ENCODE data around the gene PSAP. TPM values are rescaled to one million over a fixed set of nuclear protein-coding genes. Genes with fewer than 3 reads are reported as not detected.
A peak's percentile ranks its signal among the peaks of the same experiment; 100 is the strongest.

Gene PSAP
- total RNA-seq, 4 donors from 2014 or later: 757 to 1,009 (median 906) TPM

DNA sequence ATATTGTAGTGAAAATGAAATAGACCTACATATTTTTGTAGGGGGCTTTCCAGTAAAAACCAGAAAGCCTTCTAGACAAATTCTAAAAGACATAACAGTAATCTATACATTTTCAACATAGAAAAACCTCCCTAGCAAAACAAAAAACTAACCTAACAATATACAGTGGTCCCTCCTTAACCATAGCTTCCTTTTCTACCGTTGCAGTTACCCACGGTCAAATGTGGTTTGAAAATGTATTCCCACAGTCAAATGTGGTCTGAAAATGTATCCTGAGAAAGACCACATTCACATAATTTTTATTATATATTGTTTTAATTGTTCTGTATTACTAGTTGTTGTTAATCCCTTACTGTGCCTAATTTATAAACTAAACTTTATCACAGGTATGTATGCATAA lies 6.4 kb downstream of the PSAP start:
- no peaks in the 10 kb centered on the region for H3K27me3 ChIP-seq
- DNase-seq (ENCODE audit: low spot score in 2 of 2): no peak
- H3K27ac ChIP-seq: peak overlapping the region in 1 of 4 donors; percentile 42
- no peak overlapping the region for H3K4me3 ChIP-seq
- WGBS, 2 donors: 76 to 77% methylated on average over 2 of the region's 2 CpGs
- no peaks in the 10 kb centered on the region for H3K9me3 ChIP-seq
- no peaks in the 10 kb centered on the region for H3K36me3 ChIP-seq
- TF ChIP-seq, protein P1, sequence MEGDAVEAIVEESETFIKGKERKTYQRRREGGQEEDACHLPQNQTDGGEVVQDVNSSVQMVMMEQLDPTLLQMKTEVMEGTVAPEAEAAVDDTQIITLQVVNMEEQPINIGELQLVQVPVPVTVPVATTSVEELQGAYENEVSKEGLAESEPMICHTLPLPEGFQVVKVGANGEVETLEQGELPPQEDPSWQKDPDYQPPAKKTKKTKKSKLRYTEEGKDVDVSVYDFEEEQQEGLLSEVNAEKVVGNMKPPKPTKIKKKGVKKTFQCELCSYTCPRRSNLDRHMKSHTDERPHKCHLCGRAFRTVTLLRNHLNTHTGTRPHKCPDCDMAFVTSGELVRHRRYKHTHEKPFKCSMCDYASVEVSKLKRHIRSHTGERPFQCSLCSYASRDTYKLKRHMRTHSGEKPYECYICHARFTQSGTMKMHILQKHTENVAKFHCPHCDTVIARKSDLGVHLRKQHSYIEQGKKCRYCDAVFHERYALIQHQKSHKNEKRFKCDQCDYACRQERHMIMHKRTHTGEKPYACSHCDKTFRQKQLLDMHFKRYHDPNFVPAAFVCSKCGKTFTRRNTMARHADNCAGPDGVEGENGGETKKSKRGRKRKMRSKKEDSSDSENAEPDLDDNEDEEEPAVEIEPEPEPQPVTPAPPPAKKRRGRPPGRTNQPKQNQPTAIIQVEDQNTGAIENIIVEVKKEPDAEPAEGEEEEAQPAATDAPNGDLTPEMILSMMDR (IDR thresholded peaks at IDR 0.05): no peak
- peaks cover 0 to 93% (median 37%) of the 10 kb centered on the region in 4 donors for H3K4me1 ChIP-seq

DNA sequence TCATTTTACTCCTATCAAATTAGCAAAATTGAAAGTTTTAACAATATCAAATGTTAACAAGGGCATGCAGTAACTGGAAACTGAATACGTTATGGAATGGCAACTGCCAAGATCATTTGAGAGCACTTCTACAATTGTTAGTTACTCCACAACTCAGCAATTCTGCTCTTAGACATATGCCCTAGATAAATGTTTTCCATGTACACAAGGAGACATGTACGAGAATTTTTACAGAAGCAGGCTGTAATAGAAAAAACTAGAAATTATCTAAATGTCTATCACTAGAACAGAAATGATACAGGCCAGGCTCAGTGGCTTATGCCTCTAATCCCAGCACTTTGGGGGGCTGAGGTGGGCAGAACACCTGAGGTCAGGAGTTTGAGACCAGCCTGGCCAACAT lies 7.0 kb downstream of the PSAP start:
- peaks cover 0 to 93% (median 37%) of the 10 kb centered on the region in 4 donors for H3K4me1 ChIP-seq
- TF ChIP-seq POLR2A (IDR thresholded peaks at IDR 0.05) (no peak), EP300 (IDR thresholded peaks at IDR 0.05) (no peak)
- TF ChIP-seq, protein P1 (IDR thresholded peaks at IDR 0.05): no peak
- peak overlapping the region in 1 of 4 donors; percentile 20 for H3K27ac ChIP-seq
- DNase-seq (ENCODE audit: low spot score in 2 of 2): no peak
- WGBS, 2 donors: 44 to 50% methylated on average over 2 of the region's 2 CpGs
- H3K4me3 ChIP-seq: no peak overlapping the region
- no peaks in the 10 kb centered on the region for H3K36me3 ChIP-seq
- no peaks in the 10 kb centered on the region for H3K9me3 ChIP-seq
- no peaks in the 10 kb centered on the region for H3K27me3 ChIP-seq

DNA sequence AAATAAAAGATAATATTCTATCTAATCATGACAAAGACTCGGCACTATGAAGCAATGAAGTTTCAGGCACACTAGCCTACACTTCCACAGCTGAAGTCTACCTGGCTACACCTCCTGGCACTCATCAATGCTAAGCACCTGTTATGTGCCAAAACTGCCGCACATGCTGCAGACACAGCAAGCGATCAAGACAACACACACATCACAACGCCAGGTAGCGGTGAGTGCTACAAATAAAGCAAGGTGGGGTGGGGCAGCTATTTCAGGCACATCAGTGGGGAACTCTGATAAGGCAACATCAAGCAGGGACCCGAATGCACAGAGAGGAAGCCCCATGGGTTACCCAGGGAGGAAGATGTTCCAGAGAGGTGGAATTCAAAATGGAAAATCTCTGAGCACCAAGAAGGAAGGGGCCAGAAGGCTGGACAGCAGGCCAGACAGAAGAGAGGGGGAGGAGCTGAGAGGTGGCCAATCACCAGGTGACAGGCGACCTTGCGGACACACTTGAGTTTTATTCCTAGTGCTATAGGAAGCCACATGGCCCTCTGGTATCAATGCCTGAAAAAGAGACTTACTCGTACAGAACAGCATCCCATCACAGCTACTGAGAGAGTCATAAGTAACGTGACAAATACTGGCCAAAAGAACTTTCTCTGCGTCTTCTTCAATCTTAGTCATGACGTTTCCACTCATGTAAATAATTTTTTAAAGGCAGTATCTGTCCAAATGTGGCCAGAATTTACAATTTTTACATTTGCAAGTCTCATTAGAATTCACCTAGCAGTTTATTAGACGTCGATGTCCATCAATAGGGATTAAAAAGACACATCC lies 8.0 kb downstream of the PSAP start:
- H3K4me1 ChIP-seq: peaks cover 0 to 93% (median 41%) of the 10 kb centered on the region in 4 donors
- H3K27me3 ChIP-seq: no peaks in the 10 kb centered on the region
- WGBS, 2 donors: 80% methylated on average over 14 of the region's 14 CpGs
- H3K27ac ChIP-seq: no peak overlapping the region
- H3K9me3 ChIP-seq: no peaks in the 10 kb centered on the region
- H3K4me3 ChIP-seq: no peak overlapping the region
- no peak for DNase-seq (ENCODE audit: low spot score in 2 of 2)
- TF ChIP-seq, protein P1 (IDR thresholded peaks at IDR 0.05): no peak
- TF ChIP-seq POLR2A (IDR thresholded peaks at IDR 0.05): no peak
- no peak for TF ChIP-seq EP300 (IDR thresholded peaks at IDR 0.05)
- no peaks in the 10 kb centered on the region for H3K36me3 ChIP-seq

DNA sequence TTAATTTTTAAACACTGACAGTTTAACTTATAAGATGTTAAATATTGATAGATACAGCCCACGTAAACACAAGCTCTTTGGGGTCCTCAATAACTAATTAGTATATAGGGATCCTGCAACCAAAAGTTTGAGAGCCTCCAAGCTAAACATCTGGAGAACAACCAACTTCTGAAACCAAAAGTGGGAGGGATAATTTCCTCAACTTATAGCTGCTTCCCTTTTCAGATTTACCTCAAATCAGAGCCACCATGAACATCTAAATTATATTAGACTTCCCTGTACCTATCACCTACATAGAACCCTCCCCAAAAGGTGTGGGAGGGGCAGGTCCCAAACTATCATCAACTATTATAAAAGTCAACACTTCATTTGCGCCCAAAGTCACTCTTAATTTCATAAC lies 8.6 kb downstream of the PSAP start:
- 46 to 64% methylated on average over 2 of the region's 2 CpGs for WGBS, 2 donors
- H3K27me3 ChIP-seq: no peaks in the 10 kb centered on the region
- no peak overlapping the region for H3K4me3 ChIP-seq
- no peak for DNase-seq (ENCODE audit: low spot score in 2 of 2)
- no peaks in the 10 kb centered on the region for H3K9me3 ChIP-seq
- TF ChIP-seq, protein P1 (IDR thresholded peaks at IDR 0.05): no peak
- TF ChIP-seq POLR2A (IDR thresholded peaks at IDR 0.05) (no peak), EP300 (IDR thresholded peaks at IDR 0.05) (no peak)
- peaks cover 0 to 93% (median 47%) of the 10 kb centered on the region in 4 donors for H3K4me1 ChIP-seq
- no peaks in the 10 kb centered on the region for H3K36me3 ChIP-seq
- H3K27ac ChIP-seq: no peak overlapping the region

DNA sequence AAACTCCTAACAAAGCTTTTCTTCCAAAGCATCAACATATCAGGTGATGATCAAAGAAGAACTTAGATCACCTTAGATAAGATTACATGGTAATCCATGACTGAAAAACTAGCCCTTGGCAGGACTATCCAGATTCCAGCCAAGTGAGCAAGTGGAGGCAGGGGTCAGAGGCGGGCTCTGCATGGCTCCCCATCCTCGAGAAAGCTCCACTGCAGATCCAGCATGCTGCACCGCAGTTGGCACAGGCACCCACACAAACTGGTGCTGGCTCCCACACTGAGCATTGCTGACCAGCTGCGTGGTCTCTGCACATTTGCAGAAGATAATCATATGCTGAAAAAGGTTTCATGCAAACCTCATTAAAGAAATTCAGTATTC lies 10.1 kb downstream of the PSAP start:
- Histone ChIP-seq H3K4me3 (no peak overlapping the region), H3K27ac (peak overlapping the region in 2 of 4 donors; percentile 83 to 96), H3K4me1 (peaks cover 0 to 93% (median 62%) of the 10 kb centered on the region in 4 donors), H3K27me3 (no peaks in the 10 kb centered on the region), H3K9me3 (no peaks in the 10 kb centered on the region), H3K36me3 (no peaks in the 10 kb centered on the region)
- WGBS, 2 donors: 42 to 46% methylated on average over 4 of the region's 4 CpGs
- no peak for TF ChIP-seq POLR2A (IDR thresholded peaks at IDR 0.05)
- no peak for TF ChIP-seq EP300 (IDR thresholded peaks at IDR 0.05)
- TF ChIP-seq, protein P1 (IDR thresholded peaks at IDR 0.05): no peak
- no peak for DNase-seq (ENCODE audit: low spot score in 2 of 2)

Measured in tibial nerve (tissue), 4 donors.